ENCODE results near the gene LRRC7. TPM values are rescaled to one million over a fixed set of nuclear protein-coding genes. Genes with fewer than 3 reads are reported as not detected.

Gene LRRC7
- total RNA-seq, 1 experiment from 2014 or later: not detected

- Histone ChIP-seq H3K4me1 (ENCODE audit: control insufficient read depth, insufficient read depth, low read length) (no peaks in the 10 kb centered on the region), H3K27ac (ENCODE audit: low read length) (no peak overlapping the region), H3K27me3 (ENCODE audit: control insufficient read depth, insufficient read depth, low read length) (no peaks in the 10 kb centered on the region; the same call in 1 of the 2 replicates), H3K36me3 (ENCODE audit: control insufficient read depth, insufficient read depth, low read length) (no peaks in the 10 kb centered on the region), H3K9me3 (ENCODE audit: control insufficient read depth, insufficient read depth, low read depth, low read length) (no peaks in the 10 kb centered on the region), H3K4me3 (ENCODE audit: low read depth in 2 of 2, low read length in 2 of 2) (no peak overlapping the region)
- in situ Hi-C loops (cut with HindIII; ENCODE audit: low pct_unique_long_range_greater_than_20kb, low sequenced_read_pairs) (no loop called here), intact Hi-C loops (cut with micrococcal nuclease; ENCODE audit: unreplicated experiment) (no loop called here)
- ChIA-PET CTCF (no interaction called here), POLR2A (no interaction called here)
- no peak for DNase-seq (ENCODE audit: low read depth, low spot score)
- no TSS peak for BruUV-seq (replicated peaks)
- no peak for ATAC-seq
- no peak for TF ChIP-seq SIN3A (IDR thresholded peaks at IDR 0.05; ENCODE audit: borderline replicate concordance, insufficient read depth, low read depth, low read length)
- TF ChIP-seq POLR2AphosphoS5 (IDR thresholded peaks at IDR 0.05; ENCODE audit: low read depth, low read length): no peak
- no peak for TF ChIP-seq CTCF (IDR thresholded peaks at IDR 0.05)
- no peak for TF ChIP-seq REST (IDR thresholded peaks at IDR 0.05; ENCODE audit: insufficient read depth in 1 of 2, low read depth in 2 of 2, low read length in 1 of 2)
- no peak for TF ChIP-seq TCF7L2 (IDR thresholded peaks at IDR 0.05; ENCODE audit: low read depth, low read length)
Measured at GRCh38 chr1:70072231-70072751, 504.6 kb downstream of the LRRC7 start.

GRCh38 chr1:70075761-70076160 is 508.0 kb downstream of the LRRC7 start:
- Histone ChIP-seq H3K36me3 (ENCODE audit: control insufficient read depth, insufficient read depth, low read length) (no peaks in the 10 kb centered on the region), H3K27ac (ENCODE audit: low read length) (no peak overlapping the region), H3K27me3 (ENCODE audit: control insufficient read depth, insufficient read depth, low read length) (no peaks in the 10 kb centered on the region; the same call in 1 of the 2 replicates), H3K4me3 (ENCODE audit: low read depth in 2 of 2, low read length in 2 of 2) (no peak overlapping the region), H3K4me1 (ENCODE audit: control insufficient read depth, insufficient read depth, low read length) (no peaks in the 10 kb centered on the region), H3K9me3 (ENCODE audit: control insufficient read depth, insufficient read depth, low read depth, low read length) (no peaks in the 10 kb centered on the region)
- TF ChIP-seq TCF7L2 (IDR thresholded peaks at IDR 0.05; ENCODE audit: low read depth, low read length) (no peak), POLR2AphosphoS5 (IDR thresholded peaks at IDR 0.05; ENCODE audit: low read depth, low read length) (no peak), CTCF (IDR thresholded peaks at IDR 0.05) (no peak), REST (IDR thresholded peaks at IDR 0.05; ENCODE audit: insufficient read depth in 1 of 2, low read depth in 2 of 2, low read length in 1 of 2) (no peak), SIN3A (IDR thresholded peaks at IDR 0.05; ENCODE audit: borderline replicate concordance, insufficient read depth, low read depth, low read length) (no peak)
- CTCF ChIA-PET: no interaction called here
- no peak for DNase-seq (ENCODE audit: low read depth, low spot score)
- intact Hi-C loops (cut with micrococcal nuclease; ENCODE audit: unreplicated experiment) (no loop called here), in situ Hi-C loops (cut with HindIII; ENCODE audit: low pct_unique_long_range_greater_than_20kb, low sequenced_read_pairs) (no loop called here)
- BruUV-seq (replicated peaks): no TSS peak
- POLR2A ChIA-PET: no interaction called here
- ATAC-seq: no peak

Data from Panc1 (cell line).